Lung (tissue), 12 donors: Measurements from ENCODE around the gene CDX2. TPM values are rescaled to one million over a fixed set of nuclear protein-coding genes. Genes with fewer than 3 reads are reported as not detected.

Source experiments
- ATAC-seq: fragments of 200-7000 bp; cut with Tn5 transposase; one replicate; pipeline ENCODE4 v1.9.1; 2020; ENCODE audit warnings: moderate number of reproducible peaks; ENCODE audit not compliant: insufficient read depth, low FRiP score
- DNase-seq, 3 donors: peaks; one replicate each; pipeline ENCODE4 v3.0.0-alpha.2; 2013 to 2017
- H3K27ac ChIP-seq, 2 donors: one replicate each; pipeline ENCODE4 v1.5.1; 2013; ENCODE audit warnings: mild to moderate bottlenecking in 2 of 2, moderate library complexity in 2 of 2, control low read depth in 1 of 2, inconsistent platforms in 1 of 2, low read depth in 1 of 2, low read length in 1 of 2
- H3K27me3 ChIP-seq, 3 donors: one replicate each; pipeline ENCODE4 v1.5.1; 2013; ENCODE audit warnings: low read length in 2 of 3; ENCODE audit not compliant: control insufficient read depth in 3 of 3, insufficient read depth in 3 of 3
- H3K36me3 ChIP-seq, 4 donors: one replicate each; pipeline ENCODE4 v1.5.1; 2013; ENCODE audit warnings: low read length in 4 of 4, mild to moderate bottlenecking in 1 of 4, moderate library complexity in 1 of 4; ENCODE audit not compliant: control insufficient read depth in 4 of 4, insufficient read depth in 4 of 4
- H3K4me1 ChIP-seq, 5 donors: one replicate each; pipeline ENCODE4 v1.5.1; 2013; ENCODE audit warnings: low read length in 5 of 5, mild to moderate bottlenecking in 2 of 5, moderate library complexity in 1 of 5; ENCODE audit not compliant: control insufficient read depth in 5 of 5, insufficient read depth in 5 of 5
- H3K4me3 ChIP-seq: one replicate; pipeline ENCODE4 v1.5.1; 2013; ENCODE audit warnings: mild to moderate bottlenecking, control low read depth, moderate library complexity
- H3K9ac ChIP-seq, 2 donors: one replicate each; pipeline ENCODE4 v1.5.1; 2013; ENCODE audit warnings: low read length in 2 of 2, control low read depth in 1 of 2; ENCODE audit not compliant: insufficient read depth in 1 of 2
- H3K9me3 ChIP-seq, 4 donors: one replicate each; pipeline ENCODE4 v1.5.1; 2013; ENCODE audit warnings: low read length in 3 of 4, mild to moderate bottlenecking in 1 of 4, moderate library complexity in 1 of 4; ENCODE audit not compliant: control insufficient read depth in 4 of 4, insufficient read depth in 3 of 4
- CTCF ChIP-seq: IDR thresholded peaks from 2 replicates; pipeline ENCODE4 v1.5.1; 2012; ENCODE audit warnings: mild to moderate bottlenecking; ENCODE audit errors: control extremely low read depth, extremely low read depth
- WGBS, 2 donors: extraction: QIAGEN DNeasy Blood & Tissue Kit; methylation state at CpG; one replicate each; pipeline ENCODE4 v1.1.7; 2013; 5-methylcytosine and 5-hydroxymethylcytosine counted together
- polyA plus RNA-seq, 2 donors: library from polyadenylated mRNA; stranded (reverse); fragments of 200-250 nt; gene quantifications; one replicate each; pipeline ENCODE4 v1.2.1, GENCODE V29; 2013
- total RNA-seq, 2 donors: library from RNA; depleted of rRNA in 1 of 2; stranded (reverse); fragments of >200 nt in 1 of 2; gene quantifications; one replicate each; pipeline ENCODE4 v1.2.1, GENCODE V29; 2014 to 2021
- donor health status: control.
- donor health status: control.
- donor health status: Bipolar disorder and iron deficiency.
- donor health status: healthy.
- donor health status: DM: yes; HTN: yes; CAD: no.

Gene CDX2
- total and polyA plus RNA-seq, 4 donors = 0.12 TPM; not detected in 3

GRCh38 chr13:27961227-27962085, 7.7 kb downstream of the CDX2 start:
- TF ChIP-seq CTCF = no peak
- Histone ChIP-seq H3K36me3 (no peaks in the 10 kb centered on the region), H3K4me1 (peaks cover 0 to 11% (median 2%) of the 10 kb centered on the region in 5 donors), H3K27me3 (peaks cover 21 to 92% (median 87%) of the 10 kb centered on the region in 3 donors), H3K27ac (no peak overlapping the region), H3K9ac (no peak overlapping the region), H3K4me3 (no peak overlapping the region), H3K9me3 (peaks cover 0 to 5% (median 0%) of the 10 kb centered on the region in 4 donors)
- DNase-seq (no peak), ATAC-seq (no peak)
- WGBS, 2 donors = 4 to 9% methylated on average over 25 of the region's 25 CpGs

GRCh38 chr13:27960362-27961226, 8.5 kb downstream of the CDX2 start:
- H3K4me1 ChIP-seq = peaks cover 0 to 11% (median 2%) of the 10 kb centered on the region in 5 donors
- no peak overlapping the region for H3K4me3 ChIP-seq
- peaks cover 18 to 92% (median 87%) of the 10 kb centered on the region in 3 donors for H3K27me3 ChIP-seq
- ATAC-seq = peak; percentile 69
- WGBS, 2 donors = 1 to 2% methylated on average over 68 to 73 of the region's 73 CpGs
- no peak overlapping the region for H3K27ac ChIP-seq
- H3K9ac ChIP-seq = no peak overlapping the region
- H3K36me3 ChIP-seq = no peaks in the 10 kb centered on the region
- no peak for TF ChIP-seq CTCF
- peaks cover 0 to 5% (median 0%) of the 10 kb centered on the region in 4 donors for H3K9me3 ChIP-seq
- DNase-seq = peak; percentile 66 to 70 (median 69)

- Histone ChIP-seq H3K4me3 (no peak overlapping the region), H3K9me3 (peaks cover 0 to 5% (median 0%) of the 10 kb centered on the region in 4 donors), H3K27me3 (peaks cover 18 to 92% (median 87%) of the 10 kb centered on the region in 3 donors), H3K9ac (no peak overlapping the region), H3K36me3 (no peaks in the 10 kb centered on the region), H3K27ac (no peak overlapping the region), H3K4me1 (peaks cover 0 to 11% (median 2%) of the 10 kb centered on the region in 5 donors)
- DNase-seq = no peak
- no peak for ATAC-seq
- WGBS, 2 donors = 10 to 14% methylated on average over 14 of the region's 14 CpGs
- TF ChIP-seq CTCF = no peak
Observed at GRCh38 chr13:27959976-27960361, 9.1 kb downstream of the CDX2 start.
